ENCODE data around the gene FBRS. TPM values are rescaled to one million over a fixed set of nuclear protein-coding genes. Genes with fewer than 3 reads are reported as not detected.

The FBRS gene
- total and polyA plus RNA-seq, 2 of the 13 experiments (the other 11 are each of a cell fraction or from before 2014, with no cell fraction given): 13.7 to 16.2 TPM

DNA sequence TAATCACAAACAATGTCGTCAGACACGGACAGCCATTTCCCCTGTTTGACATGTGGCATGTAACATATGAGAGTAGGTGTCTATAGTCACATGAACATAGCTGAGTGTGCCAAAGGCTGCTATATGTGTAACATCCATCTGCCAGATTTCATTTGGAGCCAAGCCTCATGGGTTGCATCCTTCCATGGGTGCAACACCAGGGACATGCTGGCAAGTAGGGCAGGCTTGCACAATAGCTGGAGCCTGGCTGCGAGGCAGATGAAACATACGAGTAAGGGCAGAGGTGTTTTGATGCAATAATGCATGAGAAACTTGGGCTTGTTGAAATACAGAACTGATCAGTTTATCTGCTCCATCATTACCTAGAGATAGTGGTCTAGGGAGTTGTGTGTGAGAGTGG lies 39.0 kb upstream of the FBRS start:
- DNase-seq (ENCODE audit: low spot score) (no peak), FAIRE-seq (no peak), ATAC-seq (no peak)
- CTCF ChIA-PET (ENCODE audit: low intra/inter-chr PET ratio, low total read pairs): interaction anchor here (1.1 kb wide), 1 partner anchor 10 kb away, joined by 4 read pairs; no protein-coding TSS in a partner anchor
- Histone ChIP-seq H3K4me1 (ENCODE audit: insufficient read depth, low read length) (peaks cover 86% of the 10 kb centered on the region), H3K4me2 (ENCODE audit: low read depth, low read length) (0 out of 2 replicates have a peak overlapping the region, but pooled peaks have one; percentile 2), H2AFZ (ENCODE audit: low read length) (no peak overlapping the region), H3K27me3 (ENCODE audit: control insufficient read depth in 1 of 2, insufficient read depth in 2 of 2, low read length in 2 of 2) (peaks cover 0 to 19% of the 10 kb centered on the region in 2 experiments; a peak in 3 of 5 replicates), H3K27ac (ENCODE audit: extremely low read length, insufficient read depth, low read length) (no peak overlapping the region), H3K36me3 (replicated peaks in 1 of 2; ENCODE audit: control insufficient read depth in 1 of 2, insufficient read depth in 2 of 2, low read length in 2 of 2) (no peaks in the 10 kb centered on the region), H4K20me1 (ENCODE audit: insufficient read depth, low read length) (no peaks in the 10 kb centered on the region), H3K9me3 (ENCODE audit: low read length) (no peaks in the 10 kb centered on the region), H3K79me2 (ENCODE audit: insufficient read depth, low read length) (no peaks in the 10 kb centered on the region), H3K9ac (ENCODE audit: insufficient read depth, low read depth, low read length) (no peak overlapping the region), H3K4me3 (replicated peaks in 1 of 3; ENCODE audit: insufficient read depth in 1 of 3, low read depth in 2 of 3, low read length in 3 of 3) (no peak overlapping the region)
- intact Hi-C loops (cut with micrococcal nuclease; ENCODE audit: unreplicated experiment): loop anchor here (5.0 kb wide), 1 partner anchor 77 kb away; no protein-coding TSS in a partner anchor
- TF ChIP-seq CEBPB (IDR thresholded peaks at IDR 0.05; ENCODE audit: borderline replicate concordance, low read depth, low read length): peak; percentile 91
- peak; percentile 62 for TF ChIP-seq CEBPG (CRISPR knock-in tag; IDR thresholded peaks at IDR 0.05)
- no peak for TF ChIP-seq ZNF572 (CRISPR knock-in tag; IDR thresholded peaks at IDR 0.05)
- in situ Hi-C loops (cut with HindIII; ENCODE audit: extremely low pct_ligation_motif_present, low pct_unique_long_range_greater_than_20kb): loop anchor here (10.0 kb wide), 1 partner anchor 264 kb away; the partner anchor contains the start of gene CD2BP2
- no TSS peak for BruUV-seq (replicated peaks)
- POLR2A ChIA-PET: interaction anchor here (1.1 to 6.5 kb wide), 4 partner anchors 10 to 212 kb away, joined by 3 to 46 read pairs (median 4); partner anchors contain the start of genes DCTPP1, ZNF689 and ZNF771
- WGBS (ENCODE audit: low lambda C conversion rate): 47% methylated on average over 4 of the region's 4 CpGs

DNA sequence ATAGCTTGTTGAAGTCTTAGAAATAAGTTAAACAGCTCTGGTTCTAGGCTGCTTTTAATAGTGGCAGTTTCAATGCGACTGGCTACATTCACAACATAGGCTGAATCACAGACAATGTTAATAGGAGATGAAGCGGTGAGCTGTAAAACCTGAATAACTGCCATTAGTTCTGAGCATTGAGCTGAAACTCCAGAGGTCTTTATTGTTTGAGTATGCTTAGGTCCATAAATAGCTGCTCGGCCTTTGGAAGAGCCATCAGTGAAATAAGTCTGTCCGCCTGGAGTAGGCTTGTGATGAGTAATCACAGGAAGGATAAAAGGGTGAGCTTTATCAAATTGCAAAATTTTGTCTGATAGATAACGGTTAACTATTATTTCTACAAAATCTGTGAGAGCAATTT lies 38.6 kb upstream of the FBRS start:
- Histone ChIP-seq H3K36me3 (replicated peaks in 1 of 2; ENCODE audit: control insufficient read depth in 1 of 2, insufficient read depth in 2 of 2, low read length in 2 of 2) (no peaks in the 10 kb centered on the region), H3K4me2 (ENCODE audit: low read depth, low read length) (0 out of 2 replicates have a peak overlapping the region, but pooled peaks have one; percentile 2), H4K20me1 (ENCODE audit: insufficient read depth, low read length) (no peaks in the 10 kb centered on the region), H2AFZ (ENCODE audit: low read length) (no peak overlapping the region), H3K4me3 (replicated peaks in 1 of 3; ENCODE audit: insufficient read depth in 1 of 3, low read depth in 2 of 3, low read length in 3 of 3) (no peak overlapping the region), H3K27me3 (ENCODE audit: control insufficient read depth in 1 of 2, insufficient read depth in 2 of 2, low read length in 2 of 2) (peaks cover 0 to 19% of the 10 kb centered on the region in 2 experiments; a peak in 3 of 5 replicates), H3K79me2 (ENCODE audit: insufficient read depth, low read length) (no peaks in the 10 kb centered on the region), H3K27ac (ENCODE audit: extremely low read length, insufficient read depth, low read length) (no peak overlapping the region), H3K9ac (ENCODE audit: insufficient read depth, low read depth, low read length) (no peak overlapping the region), H3K4me1 (ENCODE audit: insufficient read depth, low read length) (peaks cover 86% of the 10 kb centered on the region), H3K9me3 (ENCODE audit: low read length) (no peaks in the 10 kb centered on the region)
- TF ChIP-seq, protein P1, sequence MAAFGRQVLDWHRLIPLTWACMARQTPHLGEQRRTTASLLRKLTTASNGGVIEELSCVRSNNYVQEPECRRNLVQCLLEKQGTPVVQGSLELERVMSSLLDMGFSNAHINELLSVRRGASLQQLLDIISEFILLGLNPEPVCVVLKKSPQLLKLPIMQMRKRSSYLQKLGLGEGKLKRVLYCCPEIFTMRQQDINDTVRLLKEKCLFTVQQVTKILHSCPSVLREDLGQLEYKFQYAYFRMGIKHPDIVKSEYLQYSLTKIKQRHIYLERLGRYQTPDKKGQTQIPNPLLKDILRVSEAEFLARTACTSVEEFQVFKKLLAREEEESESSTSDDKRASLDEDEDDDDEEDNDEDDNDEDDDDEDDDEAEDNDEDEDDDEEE (CRISPR knock-in tag; IDR thresholded peaks at IDR 0.05): no peak
- TF ChIP-seq MIER3 (CRISPR knock-in tag; IDR thresholded peaks at IDR 0.05; ENCODE audit: borderline replicate concordance) (no peak), ZIK1 (CRISPR knock-in tag; IDR thresholded peaks at IDR 0.05; ENCODE audit: borderline replicate concordance, low read depth) (no peak), SAP130 (CRISPR knock-in tag; IDR thresholded peaks at IDR 0.05; ENCODE audit: low read depth) (no peak)
- TF ChIP-seq, protein P2, sequence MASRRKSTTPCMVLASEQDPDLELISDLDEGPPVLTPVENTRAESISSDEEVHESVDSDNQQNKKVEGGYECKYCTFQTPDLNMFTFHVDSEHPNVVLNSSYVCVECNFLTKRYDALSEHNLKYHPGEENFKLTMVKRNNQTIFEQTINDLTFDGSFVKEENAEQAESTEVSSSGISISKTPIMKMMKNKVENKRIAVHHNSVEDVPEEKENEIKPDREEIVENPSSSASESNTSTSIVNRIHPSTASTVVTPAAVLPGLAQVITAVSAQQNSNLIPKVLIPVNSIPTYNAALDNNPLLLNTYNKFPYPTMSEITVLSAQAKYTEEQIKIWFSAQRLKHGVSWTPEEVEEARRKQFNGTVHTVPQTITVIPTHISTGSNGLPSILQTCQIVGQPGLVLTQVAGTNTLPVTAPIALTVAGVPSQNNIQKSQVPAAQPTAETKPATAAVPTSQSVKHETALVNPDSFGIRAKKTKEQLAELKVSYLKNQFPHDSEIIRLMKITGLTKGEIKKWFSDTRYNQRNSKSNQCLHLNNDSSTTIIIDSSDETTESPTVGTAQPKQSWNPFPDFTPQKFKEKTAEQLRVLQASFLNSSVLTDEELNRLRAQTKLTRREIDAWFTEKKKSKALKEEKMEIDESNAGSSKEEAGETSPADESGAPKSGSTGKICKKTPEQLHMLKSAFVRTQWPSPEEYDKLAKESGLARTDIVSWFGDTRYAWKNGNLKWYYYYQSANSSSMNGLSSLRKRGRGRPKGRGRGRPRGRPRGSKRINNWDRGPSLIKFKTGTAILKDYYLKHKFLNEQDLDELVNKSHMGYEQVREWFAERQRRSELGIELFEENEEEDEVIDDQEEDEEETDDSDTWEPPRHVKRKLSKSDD (CRISPR knock-in tag; IDR thresholded peaks at IDR 0.05; ENCODE audit: low read depth): no peak
- POLR2A ChIA-PET: interaction anchor here (1.1 to 6.5 kb wide), 4 partner anchors 10 to 212 kb away, joined by 3 to 46 read pairs (median 4); partner anchors contain the start of genes DCTPP1, ZNF689 and ZNF771
- intact Hi-C loops (cut with micrococcal nuclease; ENCODE audit: unreplicated experiment) (loop anchor here (5.0 kb wide), 1 partner anchor 77 kb away; no protein-coding TSS in a partner anchor), in situ Hi-C loops (cut with HindIII; ENCODE audit: extremely low pct_ligation_motif_present, low pct_unique_long_range_greater_than_20kb) (loop anchor here (5.0 to 10.0 kb wide), 2 partner anchors 47 to 265 kb away; partner anchors contain the start of genes CD2BP2 and ZNF688)
- DNase-seq (ENCODE audit: low spot score): no peak
- CTCF ChIA-PET (ENCODE audit: low intra/inter-chr PET ratio, low total read pairs): interaction anchor here (1.1 kb wide), 1 partner anchor 9 kb away, joined by 4 read pairs; no protein-coding TSS in a partner anchor
- 20% methylated on average over 5 of the region's 5 CpGs for WGBS (ENCODE audit: low lambda C conversion rate)
- BruUV-seq (replicated peaks): no TSS peak
- no peak for FAIRE-seq
- ATAC-seq: no peak
